DLD1 (cell line): Measurements from ENCODE around the gene EBF3.

Experiments used
- in situ Hi-C: cut with HindIII; loops from 2 replicates; pipeline ENCODE4 v1.10.0; 2017; ENCODE audit warnings: low sequenced_read_pairs

EBF3 gene

DNA sequence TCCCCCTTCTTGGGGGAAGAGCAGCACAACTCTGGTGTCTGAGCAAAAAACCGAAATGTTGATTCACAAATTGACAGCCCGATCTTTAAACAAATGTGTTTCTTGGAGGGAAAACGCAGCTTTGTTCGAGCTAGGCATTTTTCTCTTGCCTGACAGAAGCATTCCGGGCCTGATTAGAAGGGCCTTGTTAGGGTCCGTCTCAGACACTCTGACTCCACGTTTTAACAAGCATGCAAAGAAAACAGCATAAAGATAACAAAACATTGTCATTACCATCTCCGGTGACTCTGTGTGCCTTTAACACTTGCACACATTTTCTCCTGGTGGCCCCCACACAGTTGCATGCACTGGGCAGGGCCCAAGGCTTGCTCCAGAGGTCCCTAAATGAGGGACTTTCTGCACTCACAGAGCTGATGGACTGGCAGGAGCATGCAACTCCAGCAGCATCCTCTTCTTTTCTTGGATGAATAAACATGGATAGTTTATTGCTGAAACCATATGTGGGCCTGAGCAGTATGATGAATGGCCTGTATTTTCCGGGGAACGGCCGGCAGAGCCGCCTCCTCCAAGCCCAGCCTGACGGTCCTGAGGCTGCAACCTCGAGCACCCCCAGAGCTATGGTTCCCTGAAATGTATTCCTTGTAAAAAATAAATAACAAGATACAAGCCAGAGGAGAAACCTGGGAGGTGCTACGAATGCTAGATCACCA, 50.9 kb downstream of the EBF3 start:
- in situ Hi-C loops = no loop called here

- in situ Hi-C loops = no loop called here
Observed at GRCh38 chr10:129912166-129912917, 51.7 kb downstream of the EBF3 start.

GRCh38 chr10:129911451-129912165, 52.5 kb downstream of the EBF3 start:
- in situ Hi-C loops = no loop called here

- in situ Hi-C loops = no loop called here
Observed at GRCh38 chr10:129910861-129911260, 53.2 kb downstream of the EBF3 start.

- in situ Hi-C loops = no loop called here
Observed at GRCh38 chr10:129909531-129910256, 54.4 kb downstream of the EBF3 start.

DNA sequence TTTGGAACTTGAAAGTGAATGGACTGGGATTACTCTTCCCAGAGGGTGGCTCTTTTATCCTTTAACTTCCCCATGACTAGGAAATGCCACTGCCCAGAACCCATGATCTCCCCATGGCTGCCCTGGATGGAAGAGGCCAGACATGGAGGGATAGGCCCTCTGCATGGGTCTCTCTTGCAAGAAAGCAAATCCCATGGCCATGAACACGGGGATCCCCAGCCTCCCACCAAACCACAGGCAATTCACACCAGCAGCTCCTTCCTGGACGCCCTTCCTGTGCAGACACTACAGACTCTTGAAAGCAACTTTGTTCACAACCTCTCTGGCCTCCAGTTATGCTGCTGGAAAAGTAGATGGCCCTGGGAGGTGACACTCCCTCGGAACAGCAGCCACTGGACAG, 55.0 kb downstream of the EBF3 start:
- in situ Hi-C loops = no loop called here

- in situ Hi-C loops = no loop called here
Observed at GRCh38 chr10:129908406-129908805, 55.7 kb downstream of the EBF3 start.

DNA sequence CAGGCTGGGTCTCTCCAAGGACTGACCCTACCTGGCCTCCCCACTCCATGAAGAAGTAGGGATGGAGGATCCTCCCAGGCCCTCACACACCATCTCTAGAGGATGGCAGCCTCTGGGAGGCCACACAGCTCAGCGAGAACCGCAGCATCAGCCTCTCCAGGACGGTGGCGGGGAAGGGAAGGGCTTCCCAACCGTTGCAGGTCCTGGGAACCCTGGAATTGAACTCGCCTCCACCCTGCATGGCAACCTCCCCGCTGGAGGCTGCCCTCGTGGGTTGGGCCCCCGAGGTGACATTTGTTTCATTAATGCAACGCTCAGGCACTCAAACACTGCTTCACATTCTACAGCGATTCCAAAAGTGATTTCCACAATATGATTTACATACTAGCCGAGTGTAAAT, 58.5 kb downstream of the EBF3 start:
- in situ Hi-C loops = no loop called here

DNA sequence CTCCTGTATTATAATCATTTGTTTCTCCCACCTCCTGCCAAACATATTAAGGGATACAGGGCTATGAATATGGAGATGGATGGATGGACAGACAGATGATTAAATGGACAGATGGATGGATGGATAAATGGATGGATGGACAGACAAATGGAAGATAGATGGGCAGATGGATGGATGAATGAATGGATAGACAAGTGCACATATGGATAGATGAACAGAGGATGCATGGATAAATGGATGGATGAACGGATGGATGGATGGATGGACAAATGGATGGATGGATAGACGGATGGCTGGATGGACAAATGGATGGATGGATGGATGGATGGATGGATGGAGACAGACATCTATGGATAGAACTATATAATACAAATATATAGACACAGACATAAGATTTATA, 59.8 kb downstream of the EBF3 start:
- in situ Hi-C loops = no loop called here

DNA sequence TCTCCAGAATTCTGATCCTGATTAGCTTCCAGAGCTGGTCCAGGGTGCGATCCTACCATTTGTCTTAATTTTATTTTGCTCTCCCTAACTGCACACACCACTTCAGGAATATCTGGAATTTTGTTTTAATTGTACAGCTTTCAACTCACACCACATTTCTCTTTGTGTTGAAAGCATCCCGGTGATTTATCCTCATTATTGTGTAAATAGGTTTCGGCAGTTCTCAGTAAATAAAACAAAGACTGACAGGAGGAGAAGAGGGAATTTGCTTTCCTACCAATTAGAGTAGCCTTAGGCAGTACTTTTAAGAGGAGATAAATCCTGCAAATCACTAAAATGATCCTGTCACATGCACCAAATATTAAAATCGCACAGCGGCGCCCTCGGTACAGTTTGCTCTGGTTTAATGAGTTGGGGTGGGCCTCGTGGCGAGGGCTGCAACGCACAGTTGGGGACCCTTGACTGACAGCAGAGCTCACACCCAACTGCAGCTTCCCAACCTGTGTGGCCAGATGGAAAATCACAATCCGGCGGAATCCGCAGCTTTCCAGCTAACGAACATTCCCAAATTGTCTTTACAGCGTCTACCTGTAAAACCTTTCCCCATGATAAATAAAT, 62.6 kb downstream of the EBF3 start:
- in situ Hi-C loops = no loop called here

DNA sequence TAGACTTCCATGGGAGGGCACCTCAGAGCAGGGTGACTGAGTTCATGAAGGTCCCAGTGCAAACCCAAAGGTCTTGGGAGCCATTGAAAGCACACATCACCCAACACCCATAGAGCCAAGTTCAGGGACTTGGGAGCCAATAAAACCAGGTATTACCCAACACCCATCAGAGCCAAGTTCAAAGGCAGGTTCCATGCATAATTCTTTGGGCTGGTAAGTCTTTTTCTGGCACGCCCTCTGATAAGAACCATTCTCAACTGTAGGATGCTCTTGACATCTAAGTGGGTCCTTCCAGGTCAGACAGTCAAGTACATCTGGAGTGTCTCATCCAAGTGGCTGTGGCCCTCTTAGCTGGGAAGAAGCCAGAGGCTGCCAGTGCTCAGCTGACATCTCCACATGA, 63.2 kb downstream of the EBF3 start:
- in situ Hi-C loops = no loop called here

DNA sequence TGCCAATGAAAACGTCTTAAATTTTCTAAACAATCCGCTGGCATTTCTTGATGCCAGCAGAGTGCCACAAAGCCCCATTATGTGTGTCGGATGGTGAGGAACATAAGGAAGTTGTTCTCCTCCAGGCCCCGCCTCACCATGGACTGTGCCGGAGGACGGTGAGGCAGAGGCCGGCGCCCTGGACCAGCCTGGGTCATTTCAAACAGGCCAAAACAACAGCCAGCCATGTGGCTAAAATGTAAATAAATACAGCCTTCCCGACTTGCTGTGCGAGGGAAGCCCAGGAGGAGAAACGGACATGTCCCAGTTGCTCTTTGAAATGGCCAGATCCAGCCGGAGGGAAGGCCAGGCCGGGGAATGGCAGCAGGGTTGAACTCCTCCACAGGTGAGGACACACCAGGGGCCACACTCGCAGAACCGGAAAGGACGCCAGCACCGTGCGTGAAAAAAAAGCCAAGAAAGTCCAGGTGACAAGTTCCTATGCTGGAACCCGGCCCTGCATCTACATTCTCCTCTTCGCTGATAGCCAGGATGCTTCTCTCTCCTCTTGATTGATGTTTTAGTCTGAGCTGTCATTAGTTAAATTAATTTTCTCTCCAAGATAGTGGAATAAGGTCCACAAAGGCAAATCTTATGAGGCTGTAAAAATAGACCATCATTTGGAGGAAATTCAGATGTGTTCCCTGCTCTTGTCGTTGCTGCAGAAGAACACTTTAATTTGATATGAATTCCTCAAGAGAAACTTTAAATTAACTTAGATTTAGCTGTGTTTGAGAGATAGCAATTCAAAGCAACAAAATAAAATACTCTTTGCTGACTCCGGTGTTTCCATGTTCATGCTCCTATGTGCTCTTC, 64.6 kb downstream of the EBF3 start:
- in situ Hi-C loops = no loop called here

- in situ Hi-C loops = no loop called here
Observed at GRCh38 chr10:129898706-129899268, 65.3 kb downstream of the EBF3 start.

DNA sequence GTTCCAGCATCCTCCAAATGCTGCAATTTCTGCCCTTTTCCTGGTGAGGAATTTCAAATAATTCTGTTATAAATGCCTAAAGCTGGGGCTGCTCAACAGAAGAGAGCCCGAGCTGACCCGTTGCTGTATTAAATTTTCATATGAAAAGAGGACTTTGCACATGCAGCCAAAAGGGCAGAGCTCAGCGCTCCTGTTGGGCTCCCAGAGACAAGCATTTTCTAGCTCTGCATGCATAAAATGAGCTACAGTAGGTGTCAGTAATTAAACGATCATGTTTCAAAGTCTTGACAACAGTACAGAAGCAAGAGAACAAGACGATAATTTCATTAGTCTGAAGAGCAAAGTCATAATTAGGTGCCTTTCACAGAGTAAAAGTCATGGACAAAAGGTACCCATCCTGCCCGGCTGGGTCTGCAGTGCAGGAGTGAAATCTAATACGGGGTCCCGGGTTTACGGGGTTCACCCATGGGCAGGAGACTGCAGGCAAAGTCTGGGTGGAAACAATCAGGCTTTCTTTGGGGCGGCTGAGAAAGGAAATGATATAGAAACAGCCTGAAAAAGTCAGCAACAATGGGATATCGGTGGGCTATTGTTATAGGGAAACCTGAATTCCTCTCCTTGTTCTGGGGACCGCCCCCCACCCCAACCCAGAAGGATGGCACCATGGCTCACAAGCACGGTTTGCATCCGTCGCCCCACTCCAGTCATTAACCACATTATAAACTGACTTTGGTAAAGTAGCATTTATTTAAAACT, 66.0 kb downstream of the EBF3 start:
- in situ Hi-C loops = no loop called here

- in situ Hi-C loops = no loop called here
Observed at GRCh38 chr10:129896860-129897200, 67.2 kb downstream of the EBF3 start.

GRCh38 chr10:129896136-129896859, 67.8 kb downstream of the EBF3 start:
- in situ Hi-C loops = no loop called here

DNA sequence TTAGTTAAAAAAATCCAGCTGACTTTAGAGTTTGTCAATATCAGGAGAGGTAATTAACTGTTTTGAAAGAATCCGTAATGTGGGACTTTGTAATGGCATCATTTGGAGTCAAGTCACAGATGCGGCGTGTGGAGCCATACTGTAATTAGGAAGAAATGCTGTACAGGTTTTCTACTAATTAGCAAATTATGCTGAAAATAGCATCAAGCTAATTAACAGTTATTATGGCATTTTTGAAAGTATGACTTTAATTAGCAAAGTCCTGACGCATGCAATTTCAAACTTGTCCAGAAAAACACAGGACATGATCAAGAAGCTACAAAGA, 68.3 kb downstream of the EBF3 start:
- in situ Hi-C loops = no loop called here

DNA sequence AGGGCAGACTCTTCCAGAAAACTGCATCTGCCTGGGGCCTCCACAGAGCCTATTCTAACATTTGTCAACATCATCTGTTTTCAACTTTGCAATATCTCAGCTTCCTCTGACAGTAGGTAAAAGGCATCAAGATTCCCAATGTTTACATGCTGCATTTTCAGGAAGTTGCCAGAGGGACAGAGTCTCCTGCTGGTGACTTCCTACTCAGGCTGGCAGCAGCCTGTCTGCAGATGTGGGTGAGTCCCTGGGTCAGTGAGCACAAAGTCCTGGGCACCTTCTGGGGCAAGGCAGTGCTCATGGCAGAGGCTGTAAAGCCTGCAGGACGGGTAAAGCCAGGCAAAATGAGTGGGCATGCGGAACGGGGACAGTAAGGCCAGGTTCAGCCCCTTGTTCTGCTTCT, 69.4 kb downstream of the EBF3 start:
- in situ Hi-C loops = no loop called here
